Esophagus (tissue), 2 donors: ENCODE data around the gene TMEM181. TPM values are rescaled to one million over a fixed set of nuclear protein-coding genes. Genes with fewer than 3 reads are reported as not detected.
"Not testable (repeated sequence)": the region's sequence is repeated elsewhere in the genome, so short reads cannot be mapped to it uniquely, and the experiment has no call there.

Experiments
- H3K27ac ChIP-seq, 2 donors: one replicate each; pipeline ENCODE4 v1.5.1; 2013; ENCODE audit warnings: low read depth in 2 of 2, mild to moderate bottlenecking in 2 of 2, inconsistent platforms in 1 of 2, low read length in 1 of 2, moderate library complexity in 1 of 2
- H3K27me3 ChIP-seq, 2 donors: one replicate each; pipeline ENCODE4 v1.6.1; 2013; ENCODE audit warnings: low read length in 2 of 2, control low read depth in 1 of 2, mild to moderate bottlenecking in 1 of 2; ENCODE audit not compliant: insufficient read depth in 2 of 2, control insufficient read depth in 1 of 2
- H3K36me3 ChIP-seq, 2 donors: one replicate each; pipeline ENCODE4 v1.6.1; 2013; ENCODE audit warnings: low read length in 1 of 2; ENCODE audit not compliant: control insufficient read depth in 2 of 2, insufficient read depth in 2 of 2
- H3K4me1 ChIP-seq, 2 donors: one replicate each; pipeline ENCODE4 v1.6.1; 2013; ENCODE audit warnings: low read length in 1 of 2; ENCODE audit not compliant: control insufficient read depth in 2 of 2, insufficient read depth in 2 of 2
- H3K4me3 ChIP-seq, 2 donors: one replicate each; pipeline ENCODE4 v1.5.1; 2013; ENCODE audit warnings: low read length in 2 of 2, mild to moderate bottlenecking in 2 of 2, low read depth in 1 of 2, moderate library complexity in 1 of 2
- H3K9me3 ChIP-seq, 2 donors: one replicate each; pipeline ENCODE4 v1.6.1; 2013; ENCODE audit warnings: mild to moderate bottlenecking in 2 of 2, low read depth in 1 of 2, low read length in 1 of 2, moderate library complexity in 1 of 2; ENCODE audit not compliant: control insufficient read depth in 2 of 2, insufficient read depth in 1 of 2
- WGBS, 2 donors: extraction: QIAGEN DNeasy Blood & Tissue Kit; methylation state at CpG; one replicate each; pipeline ENCODE4 v1.1.7; 2013; 5-methylcytosine and 5-hydroxymethylcytosine counted together
- polyA plus RNA-seq, 2 donors: library from polyadenylated mRNA; stranded (reverse); fragments of 200-250 nt; gene quantifications; one replicate each; pipeline ENCODE4 v1.2.3, GENCODE V29; 2013
- donor health status: healthy with polysubstance abuse.
- donor health status: Bipolar disorder and iron deficiency.

TMEM181 gene
- polyA plus RNA-seq, 2 donors = 7.9 to 9.3 TPM

DNA sequence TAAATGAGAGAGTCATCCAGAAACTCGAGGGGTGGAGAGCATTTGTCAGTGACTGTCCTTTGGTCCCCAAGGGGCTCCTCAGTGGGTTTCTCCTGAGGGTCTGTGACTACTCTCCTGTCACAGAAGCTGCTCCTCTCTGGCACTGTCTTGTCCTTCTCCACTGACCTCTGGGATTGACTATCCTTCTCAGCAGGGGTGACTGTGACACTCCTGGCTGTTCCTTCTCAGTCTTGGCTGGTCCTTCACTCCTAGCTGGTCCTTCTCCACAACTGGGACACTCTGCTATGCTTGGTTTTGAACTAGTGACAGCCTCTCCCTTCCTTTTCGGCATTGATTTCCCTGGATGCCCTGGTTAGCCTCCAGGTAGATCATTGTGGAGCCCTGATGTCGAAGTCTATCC, 51.1 kb downstream of the TMEM181 start:
- H3K9me3 ChIP-seq = no peaks in the 10 kb centered on the region
- H3K27ac ChIP-seq = no peak overlapping the region
- H3K4me3 ChIP-seq = no peak overlapping the region
- H3K36me3 ChIP-seq = peaks cover 6 to 33% of the 10 kb centered on the region in 2 donors
- 84 to 92% methylated on average over 3 of the region's 3 CpGs for WGBS, 2 donors
- H3K4me1 ChIP-seq = no peaks in the 10 kb centered on the region
- no peaks in the 10 kb centered on the region for H3K27me3 ChIP-seq

DNA sequence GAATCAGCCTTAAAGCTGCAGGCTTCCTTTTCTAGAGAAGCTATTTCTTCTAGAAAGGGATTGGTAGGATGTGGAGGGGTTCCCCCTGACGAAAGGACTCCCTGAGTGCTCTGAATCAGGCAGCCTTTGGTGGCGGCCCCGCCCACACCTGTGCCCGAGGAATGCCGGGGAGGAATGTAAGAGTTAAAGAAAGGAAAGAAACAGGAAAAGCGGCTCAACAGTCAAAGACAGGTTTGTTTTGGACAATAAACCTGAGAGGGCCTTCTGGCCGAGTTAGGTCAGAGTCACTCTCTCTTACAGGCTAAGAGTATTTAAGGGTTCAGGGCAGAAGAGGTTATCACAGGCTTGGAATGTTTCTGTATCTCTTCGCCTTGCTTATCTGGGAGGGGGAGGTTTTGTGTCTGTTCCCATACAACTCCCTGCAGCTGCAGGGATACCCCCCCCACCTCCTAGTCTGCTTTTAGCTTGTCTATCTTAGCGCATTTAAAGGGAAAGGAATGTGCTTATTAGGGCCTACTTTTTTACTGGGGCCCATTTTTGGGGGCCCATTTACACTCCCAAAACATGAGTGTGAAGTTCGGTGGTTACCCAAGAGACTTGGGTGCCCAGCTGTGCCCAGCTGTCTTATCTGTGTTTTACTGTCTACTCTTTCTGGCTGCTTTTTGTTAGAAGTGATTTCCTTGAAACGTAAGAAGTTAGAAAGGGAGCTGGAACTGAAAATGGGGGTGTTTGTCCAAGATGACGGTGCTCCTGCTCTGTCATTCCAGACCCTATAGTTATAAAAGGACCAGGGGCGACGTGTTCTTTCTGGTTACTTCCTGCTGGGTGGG, 51.9 kb downstream of the TMEM181 start:
- H3K4me1 ChIP-seq = no peaks in the 10 kb centered on the region
- peaks cover 6 to 30% of the 10 kb centered on the region in 2 donors for H3K36me3 ChIP-seq

DNA sequence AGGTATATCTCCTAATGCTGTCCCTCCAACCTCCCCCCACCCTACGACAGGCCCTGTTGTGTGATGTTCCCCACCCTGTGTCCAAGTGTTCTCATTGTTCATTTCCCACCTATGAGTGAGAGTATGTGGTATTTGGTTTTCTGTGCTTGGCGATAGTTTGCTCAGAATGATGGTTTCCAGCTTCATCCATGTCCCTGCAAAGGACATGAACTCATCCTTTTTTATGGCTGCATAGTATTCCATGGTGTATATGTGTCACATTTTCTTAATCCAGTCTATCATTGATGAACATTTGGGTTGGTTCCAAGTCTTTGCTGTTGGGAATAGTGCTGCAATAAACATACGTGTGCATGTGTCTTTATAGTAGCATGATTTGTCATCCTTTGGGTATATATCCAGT, 54.7 kb downstream of the TMEM181 start:
- H3K9me3 ChIP-seq, H3K27ac ChIP-seq, H3K4me3 ChIP-seq, H3K4me1 ChIP-seq, H3K27me3 ChIP-seq: not testable (repeated sequence)
- WGBS, 2 donors = 97 to 100% methylated on average over 3 of the region's 3 CpGs
- peaks cover 2 to 13% of the 10 kb centered on the region in 2 donors for H3K36me3 ChIP-seq

More for the DNA sequence above, 51.9 kb downstream of the TMEM181 start:
- no peak overlapping the region for H3K27ac ChIP-seq
- WGBS, 2 donors = 74 to 80% methylated on average over 14 of the region's 14 CpGs
- no peaks in the 10 kb centered on the region for H3K27me3 ChIP-seq
- H3K9me3 ChIP-seq = no peaks in the 10 kb centered on the region
- no peak overlapping the region for H3K4me3 ChIP-seq

DNA sequence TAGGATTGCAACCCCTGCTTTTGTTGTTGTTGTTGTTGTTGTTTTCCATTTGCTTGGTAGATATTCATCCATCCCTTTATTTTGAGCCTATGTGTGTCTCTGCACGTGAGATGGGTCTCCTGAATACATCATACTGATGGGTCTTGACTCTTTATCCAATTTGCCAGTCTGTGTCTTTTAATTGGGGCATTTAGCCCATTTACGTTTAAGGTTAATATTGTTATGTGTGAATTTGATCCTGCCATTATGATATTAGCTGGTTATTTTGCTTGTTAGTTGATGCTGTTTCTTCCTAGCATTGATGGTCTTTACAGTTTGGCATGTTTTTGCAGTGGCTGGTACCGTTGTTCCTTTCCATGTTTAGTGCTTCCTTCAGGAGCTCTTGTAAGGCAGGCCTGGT, 58.4 kb downstream of the TMEM181 start:
- H3K27ac ChIP-seq, H3K27me3 ChIP-seq, H3K4me1 ChIP-seq, H3K4me3 ChIP-seq, H3K9me3 ChIP-seq: not testable (repeated sequence)
- 94 to 95% methylated on average over 3 of the region's 3 CpGs for WGBS, 2 donors
- peaks cover 0 to 20% of the 10 kb centered on the region in 2 donors for H3K36me3 ChIP-seq

DNA sequence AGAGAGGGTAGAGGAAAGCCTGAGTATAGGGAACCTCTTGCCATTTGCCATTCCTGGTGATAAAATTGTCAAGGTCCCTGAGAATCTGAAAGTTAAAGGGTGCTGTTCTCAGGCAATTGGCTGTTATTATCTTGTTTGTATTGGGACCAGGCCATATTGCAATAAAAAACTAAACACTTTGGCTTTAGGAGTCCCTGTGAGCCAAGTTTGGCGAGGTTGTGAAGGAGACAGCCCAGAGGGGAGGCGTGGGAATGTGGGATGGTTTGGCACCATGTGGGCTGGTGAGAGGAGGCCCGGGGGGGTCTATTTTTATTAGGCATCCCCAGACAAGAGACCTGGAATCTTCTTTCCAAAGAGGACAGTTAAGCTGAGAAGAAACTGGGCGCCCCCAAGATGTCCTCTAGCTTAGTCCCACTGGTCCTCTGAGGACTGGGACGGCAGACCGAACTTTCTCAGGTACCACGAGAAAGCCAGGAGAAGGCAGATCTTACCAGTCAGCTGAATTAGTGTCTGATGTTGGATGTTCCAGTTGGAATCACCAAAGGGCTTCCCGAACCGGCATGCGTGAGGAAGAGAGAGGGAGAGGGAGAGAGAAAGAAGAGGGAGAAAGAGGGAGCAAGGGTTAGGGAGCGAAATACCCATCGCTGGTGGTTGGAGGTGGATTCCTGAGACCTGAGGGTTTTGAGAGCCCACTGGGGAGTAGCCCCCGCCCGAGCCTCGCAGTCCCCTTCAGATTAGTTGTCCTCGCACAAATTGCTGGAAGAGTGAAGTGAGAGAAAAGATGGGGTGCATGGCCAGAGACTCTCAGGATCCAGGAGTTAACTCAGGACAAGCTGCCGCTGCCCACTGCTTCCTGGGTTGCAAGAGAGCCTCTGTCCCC, 60.3 kb downstream of the TMEM181 start:
- WGBS, 2 donors = 87 to 90% methylated on average over 17 of the region's 17 CpGs
- H3K4me3 ChIP-seq = no peak overlapping the region
- no peak overlapping the region for H3K27ac ChIP-seq
- peaks cover 0 to 27% of the 10 kb centered on the region in 2 donors for H3K36me3 ChIP-seq
- H3K4me1 ChIP-seq = no peaks in the 10 kb centered on the region
- H3K9me3 ChIP-seq = no peaks in the 10 kb centered on the region
- no peaks in the 10 kb centered on the region for H3K27me3 ChIP-seq

DNA sequence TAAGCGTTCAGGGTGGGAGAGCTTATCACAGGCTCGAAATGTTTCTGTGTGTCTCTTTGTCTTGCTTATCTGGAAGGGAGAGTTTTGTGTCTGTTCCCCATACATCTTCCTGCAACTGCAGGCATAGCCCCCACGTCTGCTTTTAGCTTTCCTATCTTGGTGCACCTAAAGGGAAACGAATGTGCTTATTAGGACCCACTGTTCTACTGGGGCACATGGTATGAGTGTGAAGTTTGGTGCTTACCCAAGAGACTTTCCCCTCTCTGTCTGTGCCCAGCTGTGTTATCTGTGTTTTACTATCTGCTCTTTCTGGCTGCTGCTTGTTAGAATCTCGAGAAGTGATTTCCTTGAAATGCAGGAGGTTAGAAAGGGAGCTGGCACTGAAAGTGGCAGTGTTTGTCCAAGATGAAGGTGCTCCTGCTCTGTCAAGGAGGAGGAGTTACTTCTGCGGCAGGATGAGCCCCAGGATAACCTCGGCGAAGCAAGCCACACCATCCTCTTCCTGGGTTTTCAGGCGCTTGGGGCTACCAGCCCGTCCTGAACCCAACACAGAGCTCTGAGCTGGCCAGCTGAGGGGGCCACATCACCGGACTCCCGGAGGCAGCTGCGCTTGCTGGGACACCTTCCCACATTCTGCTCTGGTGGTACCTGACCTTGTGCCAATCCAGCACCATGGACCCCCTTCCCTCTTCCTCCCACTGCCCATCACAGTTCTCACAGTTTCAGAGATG, 61.2 kb downstream of the TMEM181 start:
- H3K4me3 ChIP-seq = no peak overlapping the region
- H3K36me3 ChIP-seq = peaks cover 5 to 35% of the 10 kb centered on the region in 2 donors
- H3K9me3 ChIP-seq = no peaks in the 10 kb centered on the region
- no peaks in the 10 kb centered on the region for H3K27me3 ChIP-seq
- no peaks in the 10 kb centered on the region for H3K4me1 ChIP-seq
- H3K27ac ChIP-seq = no peak overlapping the region
- WGBS, 2 donors = 87 to 89% methylated on average over 13 of the region's 13 CpGs

DNA sequence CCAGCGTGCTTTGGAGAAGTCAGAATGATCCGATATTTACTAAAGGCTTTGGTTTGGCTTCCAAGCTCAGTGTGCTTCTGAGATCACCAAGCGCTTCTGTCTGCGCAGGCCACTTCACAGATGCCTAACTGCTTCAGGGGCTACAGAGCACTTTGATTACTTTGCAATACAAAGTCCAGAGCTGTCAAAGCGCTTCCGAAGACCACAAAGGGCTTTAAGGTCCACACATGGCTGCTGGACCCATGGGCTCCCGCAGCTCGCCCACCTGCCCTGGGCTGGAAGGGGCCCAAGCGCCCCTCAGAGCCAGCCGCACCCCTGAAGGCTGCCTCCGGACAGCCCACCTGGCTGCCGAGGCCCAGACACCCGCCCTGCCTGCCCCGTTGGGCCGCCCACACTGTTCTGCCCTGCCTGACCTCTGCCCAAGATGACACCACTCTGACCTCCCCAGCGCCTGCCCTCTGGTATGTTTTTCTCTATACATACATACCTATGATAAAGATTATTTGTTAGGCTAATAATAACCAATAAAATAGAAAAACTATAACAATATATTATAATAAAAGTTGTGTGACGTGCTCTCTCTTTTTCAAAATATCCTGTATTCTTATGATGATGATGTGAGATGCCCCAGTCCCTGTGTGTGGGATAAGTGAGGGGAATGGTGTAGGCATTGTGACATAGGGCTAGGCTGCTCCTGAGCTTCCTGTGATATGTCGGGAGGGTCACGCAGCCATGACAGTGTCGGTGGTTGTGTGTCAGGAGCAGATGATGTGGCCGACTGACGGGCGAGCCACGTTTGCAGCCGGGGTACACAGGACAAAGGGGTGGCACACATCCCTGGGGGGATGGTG, 62.0 kb downstream of the TMEM181 start:
- peaks cover 5 to 42% of the 10 kb centered on the region in 2 donors for H3K36me3 ChIP-seq
- H3K4me1 ChIP-seq = no peaks in the 10 kb centered on the region
- H3K9me3 ChIP-seq = no peaks in the 10 kb centered on the region
- no peaks in the 10 kb centered on the region for H3K27me3 ChIP-seq
- no peak overlapping the region for H3K4me3 ChIP-seq
- no peak overlapping the region for H3K27ac ChIP-seq
- 92 to 94% methylated on average over 25 of the region's 25 CpGs for WGBS, 2 donors

DNA sequence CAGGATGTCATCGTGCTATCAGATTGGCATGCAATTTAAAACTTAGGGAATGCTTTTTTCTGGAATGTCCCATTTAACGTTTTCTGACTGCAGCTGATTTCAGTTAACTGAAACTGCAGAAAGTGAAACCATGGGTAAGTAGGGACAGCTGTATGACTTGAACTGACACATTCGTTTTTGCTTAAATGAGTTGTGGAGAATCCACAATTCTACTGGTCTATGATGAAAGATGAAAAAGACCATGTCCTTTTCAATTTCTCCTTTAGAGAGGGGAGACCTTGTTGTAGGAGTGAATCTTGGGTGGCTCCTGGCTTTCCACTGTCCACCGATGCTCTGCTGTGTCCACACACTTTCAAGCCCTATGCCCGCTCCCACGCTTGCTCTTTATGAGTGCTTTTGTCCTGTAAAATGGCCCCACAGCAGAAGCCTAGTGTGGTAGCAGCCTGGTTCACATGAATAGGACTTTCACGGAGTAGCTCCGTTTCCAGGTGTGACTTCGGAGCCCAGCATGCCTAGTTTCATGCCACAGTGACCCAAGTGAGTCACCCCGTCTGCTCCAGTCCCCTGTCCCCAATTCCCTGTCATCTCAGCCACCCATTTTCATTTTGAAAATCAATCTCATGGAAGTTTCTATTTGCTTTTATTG, 62.8 kb downstream of the TMEM181 start:
- no peaks in the 10 kb centered on the region for H3K9me3 ChIP-seq
- peaks cover 5 to 48% of the 10 kb centered on the region in 2 donors for H3K36me3 ChIP-seq
- H3K4me1 ChIP-seq = no peaks in the 10 kb centered on the region
- no peak overlapping the region for H3K27ac ChIP-seq
- 81 to 90% methylated on average over 10 of the region's 10 CpGs for WGBS, 2 donors
- H3K27me3 ChIP-seq = no peaks in the 10 kb centered on the region
- no peak overlapping the region for H3K4me3 ChIP-seq
